OCI-LY1 (cell line): ENCODE data around the gene CGB3.

ENCODE experiments used
- CTCF ChIP-seq: fragments of 200-600 bp; sonication (generic), shearing (Covaris generic); IDR thresholded peaks from 2 replicates; pipeline ENCODE4 v1.5.1; 2017; ENCODE audit warnings: mild to moderate bottlenecking, antibody characterized with exemption, low read length, moderate library complexity, mixed read lengths
- EZH2 ChIP-seq: fragments of 200-600 bp; sonication (generic), shearing (Covaris generic); IDR thresholded peaks from 2 replicates; pipeline ENCODE4 v1.8.0; 2017; ENCODE audit warnings: borderline replicate concordance, mixed run types, mild to moderate bottlenecking, antibody characterized with exemption, low read length, moderate library complexity, mixed read lengths

GRCh38 chr19:49064768-49065611 lies 40.9 kb upstream of the CGB3 start, which contains the start of gene NTF4:
- TF ChIP-seq CTCF (no peak), EZH2 (no peak)
